GM12878 (cell line): Measurements from ENCODE around the gene BCAS3. TPM values are rescaled to one million over a fixed set of nuclear protein-coding genes. Genes with fewer than 3 reads are reported as not detected.

Experiments used
- ATAC-seq: fragments of 200-7000 bp; cut with Tn5 transposase; 3 replicates; pipeline ENCODE4 v1.9.1; 2020; ENCODE audit warnings: mild to moderate bottlenecking, moderate library complexity
- BruUV-seq: library from RNA; stranded (reverse); fragments of 400-500 nt; replicated peaks from 2 replicates; lab custom pipeline; 2021; lab: Mats Ljungman, UMichigan
- CTCF ChIA-PET: fragments of 300-600 bp; sonication (Branson Sonifier 250); formaldehyde crosslinking; extraction: SDS; loops from one replicate; lab custom pipeline; 2021; ENCODE audit warnings: inconsistent platforms; lab: Yijun Ruan, JAX
- POLR2A ChIA-PET: fragments of 350-600 bp; formaldehyde crosslinking; extraction: SDS; loops from one replicate; lab custom pipeline; 2021; ENCODE audit warnings: inconsistent platforms; lab: Charles Lee
- RAD21 ChIA-PET: fragments of 300-600 bp; sonication (Branson Sonifier 250); formaldehyde crosslinking; loops from one replicate; lab custom pipeline; 2023; ENCODE audit warnings: antibody characterized with exemption; ENCODE audit not compliant: unreplicated experiment; lab: Charles Lee
- SMC1A ChIA-PET: fragments of 300-600 bp; sonication (Branson Sonifier 250); formaldehyde crosslinking; loops from one replicate; lab custom pipeline; 2023; ENCODE audit not compliant: unreplicated experiment, uncharacterized antibody; lab: Charles Lee
- DNase-seq: peaks from one replicate; pipeline ENCODE4 v3.0.0-alpha.2; 2011; ENCODE audit warnings: low read depth, low spot score
- FAIRE-seq: peaks from 3 replicates; lab custom pipeline; 2011; peaks lifted over from hg19 to GRCh38; lab: Jason Lieb, UNC
- H2AFZ ChIP-seq: 2 replicates; pipeline ENCODE4 v1.6.0; 2011; ENCODE audit warnings: low read depth, low read length, control low read depth; ENCODE audit not compliant: control insufficient read depth
- H3K27ac ChIP-seq: 2 replicates; pipeline ENCODE4 v1.5.1; 2011; ENCODE audit warnings: control low read depth; ENCODE audit not compliant: control insufficient read depth, insufficient read depth
- H3K27me3 ChIP-seq, 2 experiments: replicated peaks in 1 of 2; 2 replicates each; pipeline versions ENCODE4 v1.6.0 to v1.6.1; 2011; ENCODE audit warnings: low read length in 1 of 2; ENCODE audit not compliant: control insufficient read depth in 2 of 2, insufficient read depth in 2 of 2
- H3K36me3 ChIP-seq, 2 experiments: 2 replicates each; pipeline ENCODE4 v1.5.1; 2011; ENCODE audit warnings: low read length in 1 of 2; ENCODE audit not compliant: control insufficient read depth in 2 of 2, insufficient read depth in 2 of 2
- H3K4me1 ChIP-seq: 2 replicates; pipeline ENCODE4 v1.6.1; 2011; ENCODE audit warnings: mild to moderate bottlenecking, low read length, moderate library complexity, mixed read lengths; ENCODE audit not compliant: control insufficient read depth, insufficient read depth
- H3K4me2 ChIP-seq: 2 replicates; pipeline ENCODE4 v1.6.0; 2011; ENCODE audit warnings: control low read depth; ENCODE audit not compliant: control insufficient read depth, insufficient read depth
- H3K4me3 ChIP-seq: fragments of 200-600 bp; sonication (generic); 2 replicates; pipeline ENCODE4 v1.5.1; 2016
- H3K79me2 ChIP-seq: 2 replicates; pipeline ENCODE4 v1.6.0; 2011; ENCODE audit warnings: low read length; ENCODE audit not compliant: control insufficient read depth, insufficient read depth
- H3K9ac ChIP-seq: 2 replicates; pipeline ENCODE4 v1.8.0; 2011; ENCODE audit warnings: low read length, control low read depth, mixed read lengths; ENCODE audit not compliant: control insufficient read depth, insufficient read depth
- H3K9me3 ChIP-seq: replicated peaks from 3 replicates; pipeline ENCODE4 v1.5.1; 2011; ENCODE audit warnings: mild to moderate bottlenecking, low read length; ENCODE audit not compliant: control insufficient read depth, insufficient read depth
- H4K20me1 ChIP-seq: 2 replicates; pipeline ENCODE4 v1.6.0; 2011; ENCODE audit not compliant: control insufficient read depth, insufficient read depth
- BHLHE40 ChIP-seq, 2 experiments: fragments of 450-650 bp in 1 of 2; IDR thresholded peaks; 2 replicates each; pipeline ENCODE4 v1.6.1; 2011 to 2017; ENCODE audit warnings: low read depth in 2 of 2, borderline replicate concordance in 1 of 2, improper control_type of control experiment in 1 of 2, low read length in 1 of 2, mild to moderate bottlenecking in 1 of 2
- E2F4 ChIP-seq: IDR thresholded peaks from 2 replicates; pipeline ENCODE4 v1.6.1; 2012; ENCODE audit warnings: low read depth, low read length, improper control_type of control experiment
- EP300 ChIP-seq, 2 experiments: fragments of 150-350 bp in 1 of 2; IDR thresholded peaks; 2 replicates each; pipeline ENCODE4 v1.6.1; 2011 to 2012; ENCODE audit warnings: low read depth in 2 of 2, low read length in 2 of 2, borderline replicate concordance in 1 of 2, improper control_type of control experiment in 1 of 2, inconsistent platforms in 1 of 2; ENCODE audit not compliant: control insufficient read depth in 1 of 2
- ESRRA ChIP-seq: IDR thresholded peaks from 2 replicates; pipeline ENCODE4 v1.6.1; 2012; ENCODE audit warnings: mild to moderate bottlenecking, low read length, improper control_type of control experiment
- EZH2 ChIP-seq: IDR thresholded peaks from 2 replicates; pipeline ENCODE4 v1.6.1; 2012; ENCODE audit warnings: low read depth, mild to moderate bottlenecking, control low read depth, inconsistent platforms, low read length, borderline replicate concordance; ENCODE audit not compliant: control insufficient read depth
- FOXK2 ChIP-seq: fragments of 450-650 bp; IDR thresholded peaks from 2 replicates; pipeline ENCODE4 v1.6.1; 2017; ENCODE audit warnings: mild to moderate bottlenecking, moderate library complexity
- GABPA ChIP-seq: IDR thresholded peaks from 2 replicates; pipeline ENCODE4 v1.6.1; 2014; ENCODE audit warnings: antibody characterized with exemption, low read depth, mild to moderate bottlenecking, inconsistent platforms
- HDAC6 ChIP-seq: fragments of 200-600 bp; sonication (generic); IDR thresholded peaks from one replicate; pipeline ENCODE4 v1.8.0; 2017; ENCODE audit warnings: antibody characterized with exemption; ENCODE audit not compliant: unreplicated experiment
- MEF2A ChIP-seq: IDR thresholded peaks from 2 replicates; pipeline ENCODE4 v1.6.1; 2011; ENCODE audit warnings: low read depth, mild to moderate bottlenecking, low read length, moderate library complexity; ENCODE audit not compliant: insufficient read depth
- MTA2 ChIP-seq: fragments of 450-650 bp; IDR thresholded peaks from 2 replicates; pipeline ENCODE4 v1.6.1; 2016; ENCODE audit warnings: low read depth, mild to moderate bottlenecking, moderate library complexity
- RFX5 ChIP-seq: IDR thresholded peaks from 2 replicates; pipeline ENCODE4 v1.6.1; 2011; ENCODE audit warnings: low read depth, low read length, improper control_type of control experiment
- SMAD1 ChIP-seq: fragments of 450-650 bp; IDR thresholded peaks from 2 replicates; pipeline ENCODE4 v1.6.1; 2018; ENCODE audit warnings: mild to moderate bottlenecking, low read depth; ENCODE audit not compliant: partially characterized antibody
- ZBTB40 ChIP-seq: fragments of 450-650 bp; IDR thresholded peaks from 2 replicates; pipeline ENCODE4 v1.6.1; 2016; ENCODE audit warnings: mild to moderate bottlenecking, moderate library complexity, borderline replicate concordance
- ZSCAN29 ChIP-seq: fragments of 450-650 bp; IDR thresholded peaks from 2 replicates; pipeline ENCODE4 v1.6.1; 2017; ENCODE audit warnings: mild to moderate bottlenecking, moderate library complexity
- ZZZ3 ChIP-seq: IDR thresholded peaks from 2 replicates; pipeline ENCODE4 v1.6.1; 2011; ENCODE audit warnings: low read depth; ENCODE audit not compliant: control insufficient read depth, insufficient read length
- WGBS: methylation state at CpG from one replicate; pipeline ENCODE4 v1.1.6; 2016; ENCODE audit warnings: low lambda C conversion rate; ENCODE audit not compliant: insufficient replicate concordance, insufficient coverage; ENCODE audit errors: missing lambda C conversion rate; 5-methylcytosine and 5-hydroxymethylcytosine counted together
- in situ Hi-C: fragments of 300-500 bp; cut with MboI; formaldehyde crosslinking; loops from 9 replicates; pipeline ENCODE4 v1.14.3; 2018; ENCODE audit warnings: mixed read lengths
- intact Hi-C: fragments of 100-400 bp; cut with micrococcal nuclease; formaldehyde crosslinking; loops from one replicate; pipeline ENCODE4 v1.14.2; 2022; ENCODE audit not compliant: unreplicated experiment
- polyA plus RNA-seq, 11 experiments: library from polyadenylated mRNA; depleted of rRNA in 4 of 11; unstranded in 6 of 11; stranded (reverse) in 5 of 11; fragments of >200 nt; fragmentation: Nextera tagmentation in 4 of 11; fragmentation: Illumina TruSeq in 1 of 11; extraction: Ambion mirVana in 4 of 11; extraction: Trizol in 1 of 11; gene quantifications; 1 replicate in 1 of 11; 2 replicates in 10 of 11; pipeline versions ENCODE4 v1.2.1 to v1.2.3, GENCODE V29; 2011 to 2016; ENCODE audit warnings: inconsistent platforms in 2 of 11, missing spikeins in 2 of 11, low read depth in 1 of 11
- total RNA-seq, 4 experiments: library from RNA; depleted of rRNA in 3 of 4; stranded (reverse); fragments of >200 nt in 3 of 4; fragmentation: Illumina TruSeq in 1 of 4; extraction: Trizol in 1 of 4; gene quantifications; 2 replicates each; pipeline versions ENCODE4 v1.2.1 to v1.2.3, GENCODE V29; 2013 to 2021

BCAS3 gene
- total and polyA plus RNA-seq, 10 of the 15 experiments (the other 5 are each of a cell fraction or from before 2014, with no cell fraction given), result 2.1 to 11.0 (median 6.6) TPM

DNA sequence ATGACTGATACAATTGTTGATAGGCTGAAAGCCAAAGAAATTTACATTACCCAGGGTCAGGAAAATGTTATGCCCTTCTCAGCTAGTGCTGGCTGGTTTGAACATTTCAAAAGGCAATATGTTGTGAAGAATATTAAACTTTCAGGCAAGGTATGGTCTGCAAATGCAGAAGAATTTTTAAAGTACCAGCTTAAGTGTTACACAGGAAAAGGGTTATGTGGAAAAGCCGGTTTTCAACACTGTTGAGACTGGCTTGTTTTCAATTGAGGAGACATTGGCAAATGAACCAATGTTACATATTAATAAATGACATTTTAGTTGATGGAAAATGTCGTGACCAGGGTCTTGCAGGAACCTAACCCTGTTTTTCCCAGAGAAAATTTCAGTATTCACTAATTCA lies 506.1 kb downstream of the BCAS3 start:
- no peak overlapping the region for H3K27ac ChIP-seq
- no peak overlapping the region for H3K9ac ChIP-seq
- H3K4me1 ChIP-seq, result no peaks in the 10 kb centered on the region
- ATAC-seq (no peak), DNase-seq (no peak), FAIRE-seq (no peak)
- no peak overlapping the region for H3K4me3 ChIP-seq
- H2AFZ ChIP-seq, result no peak overlapping the region
- intact Hi-C loops, result no loop called here
- TF ChIP-seq FOXK2 (no peak), ZZZ3 (no peak), GABPA (no peak), MEF2A (no peak), SMAD1 (no peak), EZH2 (no peak), EP300 (IDR thresholded peaks at IDR 0.05; ENCODE audit: borderline replicate concordance in 1 of 2, control insufficient read depth in 1 of 2, low read depth in 2 of 2, low read length in 2 of 2) (no peak), ZBTB40 (no peak), RFX5 (no peak), HDAC6 (no peak), E2F4 (no peak), ZSCAN29 (no peak), BHLHE40 (IDR thresholded peaks at IDR 0.05; ENCODE audit: borderline replicate concordance in 1 of 2, low read depth in 2 of 2, low read length in 1 of 2) (no peak), ESRRA (no peak), MTA2 (no peak)
- RAD21 ChIA-PET, result no interaction called here
- no peaks in the 10 kb centered on the region for H3K27me3 ChIP-seq
- no peaks in the 10 kb centered on the region for H3K9me3 ChIP-seq
- H3K36me3 ChIP-seq, result no peaks in the 10 kb centered on the region
- no TSS peak for BruUV-seq
- no peaks in the 10 kb centered on the region for H3K79me2 ChIP-seq
- 23% methylated on average over 2 of the region's 2 CpGs for WGBS
- SMC1A ChIA-PET, result no interaction called here
- POLR2A ChIA-PET, result no interaction called here
- CTCF ChIA-PET, result no interaction called here
- in situ Hi-C loops, result no loop called here
- H4K20me1 ChIP-seq, result no peaks in the 10 kb centered on the region
- no peak overlapping the region for H3K4me2 ChIP-seq
